NB4 (cell line): ENCODE measurements around the gene NOS2.
A peak's percentile ranks its signal among the peaks of the same experiment; 100 is the strongest.
"Not testable (repeated sequence)": the region's sequence is repeated elsewhere in the genome, so short reads cannot be mapped to it uniquely, and the experiment has no call there.

Experiments
- DNase-seq: peaks from one replicate; pipeline ENCODE4 v3.0.0; 2010; ENCODE audit warnings: low read depth
- H3K4me3 ChIP-seq: one replicate; pipeline ENCODE4 v1.5.1; 2011; ENCODE audit warnings: mild to moderate bottlenecking, low read depth, low read length, moderate library complexity
- CTCF ChIP-seq: IDR thresholded peaks from one replicate; pipeline ENCODE4 v1.5.1; 2012; ENCODE audit warnings: low read depth, low read length
- MYC ChIP-seq: IDR thresholded peaks from 2 replicates; pipeline ENCODE4 v1.6.1; 2011; ENCODE audit warnings: low read depth, low read length
- POLR2A ChIP-seq: IDR thresholded peaks from 2 replicates; pipeline ENCODE4 v1.6.1; 2011; ENCODE audit warnings: mild to moderate bottlenecking; ENCODE audit not compliant: insufficient read length; ENCODE audit errors: extremely low read depth
- TF ChIP-seq, protein P1 (sequence below): IDR thresholded peaks from 2 replicates; pipeline ENCODE4 v1.6.1; 2011; ENCODE audit warnings: low read depth, low read length

Gene NOS2

GRCh38 chr17:27762527-27763305 lies 37.6 kb downstream of the NOS2 start:
- peak; percentile 81 for TF ChIP-seq MYC
- TF ChIP-seq CTCF, result no peak
- TF ChIP-seq POLR2A, result no peak
- TF ChIP-seq, protein P1, sequence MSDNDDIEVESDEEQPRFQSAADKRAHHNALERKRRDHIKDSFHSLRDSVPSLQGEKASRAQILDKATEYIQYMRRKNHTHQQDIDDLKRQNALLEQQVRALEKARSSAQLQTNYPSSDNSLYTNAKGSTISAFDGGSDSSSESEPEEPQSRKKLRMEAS, result peak; percentile 93
- no peak overlapping the region for H3K4me3 ChIP-seq
- peak; percentile 59 for DNase-seq

- DNase-seq, H3K4me3 ChIP-seq: not testable (repeated sequence)
Observed at GRCh38 chr17:27760931-27761330, 39.4 kb downstream of the NOS2 start.

DNA sequence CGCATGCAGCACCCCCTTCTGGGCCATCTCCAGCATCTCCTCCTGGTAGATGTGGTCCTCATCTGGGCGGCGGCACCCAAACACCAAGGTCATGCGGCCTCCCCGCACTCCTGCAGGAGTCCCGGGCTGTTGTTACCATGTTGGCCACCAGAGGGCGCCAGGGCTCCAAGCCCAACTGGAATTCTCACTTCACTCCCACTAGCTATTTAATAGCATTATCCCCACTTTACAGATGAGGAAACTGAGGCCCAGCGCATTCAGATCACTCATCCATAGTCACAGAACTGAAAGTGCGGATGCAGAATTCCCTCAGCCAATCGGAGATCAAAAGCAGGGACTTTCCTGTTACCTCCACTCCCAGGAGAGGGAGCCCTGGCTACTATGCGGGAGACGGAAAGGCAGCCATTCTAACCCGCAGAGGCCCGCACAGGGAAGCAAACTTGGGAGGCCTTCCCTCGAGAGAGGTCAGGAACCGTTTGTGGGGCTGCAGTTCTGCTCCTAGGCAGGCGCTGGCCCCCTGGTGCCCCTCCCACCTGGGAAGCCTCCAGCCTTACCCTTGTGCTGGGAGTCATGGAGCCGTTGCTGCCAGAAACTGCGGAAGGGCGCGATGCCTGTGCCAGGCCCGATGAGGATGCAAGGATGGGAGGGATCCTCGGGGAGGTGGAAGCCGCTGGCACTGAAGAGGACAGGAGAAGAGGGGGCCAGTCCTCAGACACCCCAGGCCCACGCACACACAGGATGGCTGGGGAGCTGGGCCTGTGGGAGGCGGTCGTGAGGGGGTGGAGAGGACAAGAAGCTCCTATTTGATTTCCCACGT lies 40.1 kb downstream of the NOS2 start:
- TF ChIP-seq MYC (no peak), CTCF (peak; percentile 84)
- TF ChIP-seq, protein P1, result no peak

GRCh38 chr17:27759528-27759927 lies 40.8 kb downstream of the NOS2 start:
- no peak for TF ChIP-seq MYC
- TF ChIP-seq, protein P1, result no peak
- TF ChIP-seq CTCF, result no peak
- TF ChIP-seq POLR2A, result no peak
- DNase-seq, result no peak
- H3K4me3 ChIP-seq, result no peak overlapping the region

More for the DNA sequence above, 40.1 kb downstream of the NOS2 start:
- DNase-seq, result peak; percentile 58
- no peak overlapping the region for H3K4me3 ChIP-seq

DNA sequence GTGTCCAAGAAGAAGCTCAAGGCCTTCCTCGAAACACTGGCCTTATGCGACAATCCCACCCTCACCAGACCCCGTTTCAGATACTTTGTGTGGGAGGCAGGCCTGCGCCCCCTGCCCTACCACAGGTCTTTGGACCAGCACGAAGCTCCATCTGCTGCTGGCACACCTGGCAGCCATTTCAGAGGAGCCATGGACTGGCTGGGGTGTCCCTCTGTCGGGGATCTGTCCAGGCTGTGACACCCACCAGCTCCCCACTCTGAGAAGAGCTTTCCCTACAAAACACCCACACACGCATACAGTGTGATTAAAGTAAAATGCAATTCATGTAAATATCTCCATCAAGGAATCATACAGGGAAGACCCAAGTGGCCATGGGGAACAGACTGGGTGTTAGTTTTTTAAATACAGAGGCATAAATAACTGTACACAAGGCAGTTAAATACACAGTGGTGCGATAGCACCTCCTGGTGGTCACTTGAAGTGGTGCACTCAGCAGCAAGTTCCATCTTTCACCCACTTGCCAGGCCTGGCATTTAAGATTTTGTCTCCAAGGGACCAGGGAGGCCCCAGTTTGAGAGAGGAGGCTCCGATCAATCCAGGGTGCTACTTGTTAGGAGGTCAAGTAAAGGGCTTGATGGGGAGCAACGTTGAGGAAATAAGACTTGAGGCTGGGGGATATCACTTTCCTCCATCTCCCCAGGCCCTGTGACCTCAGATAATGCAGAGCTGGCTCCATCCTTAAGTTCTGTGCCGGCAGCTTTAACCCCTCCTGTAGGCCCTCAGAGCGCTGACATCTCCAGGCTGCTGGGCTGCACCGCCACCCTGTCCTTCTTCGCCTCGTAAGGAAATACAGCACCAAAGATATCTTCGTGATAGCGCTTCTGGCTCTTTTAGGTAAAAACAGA lies 43.6 kb downstream of the NOS2 start:
- no peak overlapping the region for H3K4me3 ChIP-seq
- peak; percentile 82 for TF ChIP-seq CTCF
- TF ChIP-seq POLR2A, result no peak
- TF ChIP-seq MYC, result no peak
- TF ChIP-seq, protein P1, result no peak
- DNase-seq, result peak; percentile 66
